ENCODE results near the gene RHBG.

The RHBG gene

DNA sequence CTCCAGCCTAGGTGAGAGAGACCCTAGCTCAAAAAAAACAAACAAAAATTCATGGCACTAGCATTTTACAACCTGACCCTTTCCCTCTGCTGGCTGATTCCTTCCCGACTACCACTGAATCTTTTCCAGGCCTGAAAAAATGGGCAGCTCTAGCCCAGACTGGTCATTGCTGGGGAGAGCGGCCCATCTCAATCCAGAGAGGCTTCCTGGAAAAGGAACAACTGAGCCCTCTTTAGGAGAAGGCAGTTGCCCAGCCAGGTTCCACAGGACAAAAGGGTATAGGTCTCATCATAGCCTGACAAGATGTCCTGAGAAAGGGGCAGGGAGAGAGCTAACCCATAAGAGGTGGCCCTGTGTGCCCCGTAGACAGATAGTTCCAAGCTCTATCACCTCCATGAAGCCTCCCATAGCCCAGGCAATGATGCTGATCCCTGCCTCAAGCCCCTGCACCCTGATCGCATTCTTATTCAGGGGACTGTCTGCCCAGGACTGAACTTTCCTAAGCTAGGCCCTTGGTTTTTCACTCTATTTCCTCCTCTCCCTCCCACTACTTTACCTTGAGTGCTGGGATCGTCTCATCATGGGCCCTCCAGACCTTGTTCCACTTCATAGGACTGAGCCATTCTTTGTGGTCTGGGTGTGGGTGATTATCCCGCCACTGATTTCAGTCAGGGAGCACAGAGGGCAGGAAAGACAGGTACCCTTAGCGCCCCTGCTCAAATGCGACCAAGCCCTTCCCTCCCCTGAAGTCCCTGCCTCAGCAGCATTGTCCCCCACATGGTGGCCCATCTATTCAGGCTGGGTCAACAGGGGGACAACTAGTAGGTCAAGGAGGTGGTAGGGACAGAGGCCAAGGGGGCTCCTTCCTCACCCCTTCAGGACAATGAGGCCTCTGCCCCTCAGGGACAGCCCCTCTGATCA, 18.2 kb downstream of the RHBG start:
- DNase-seq (ENCODE audit: low spot score) = no peak

DNA sequence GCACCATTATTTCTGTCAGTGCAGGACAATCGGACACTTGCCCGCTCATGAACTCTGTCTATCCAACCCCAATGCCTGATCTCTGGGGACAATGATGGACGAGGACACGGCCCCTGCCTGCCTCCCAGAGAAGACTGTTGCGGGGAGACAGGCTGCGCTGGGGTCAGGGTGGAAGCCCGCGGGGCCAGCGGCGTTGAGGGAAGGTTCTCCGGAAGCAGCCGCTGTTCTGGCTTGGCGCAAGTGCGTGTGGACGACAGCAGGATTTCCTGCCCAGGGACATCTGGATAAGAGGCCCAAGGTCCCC, 18.8 kb downstream of the RHBG start:
- DNase-seq (ENCODE audit: low spot score) = no peak

GRCh38 chr1:156388174-156389137, 19.4 kb downstream of the RHBG start:
- peak; percentile 86 for DNase-seq (ENCODE audit: low spot score)

- DNase-seq (ENCODE audit: low spot score) = no peak
These were observed 20.3 kb downstream of the RHBG start for GRCh38 chr1:156389311-156389710.

DNA sequence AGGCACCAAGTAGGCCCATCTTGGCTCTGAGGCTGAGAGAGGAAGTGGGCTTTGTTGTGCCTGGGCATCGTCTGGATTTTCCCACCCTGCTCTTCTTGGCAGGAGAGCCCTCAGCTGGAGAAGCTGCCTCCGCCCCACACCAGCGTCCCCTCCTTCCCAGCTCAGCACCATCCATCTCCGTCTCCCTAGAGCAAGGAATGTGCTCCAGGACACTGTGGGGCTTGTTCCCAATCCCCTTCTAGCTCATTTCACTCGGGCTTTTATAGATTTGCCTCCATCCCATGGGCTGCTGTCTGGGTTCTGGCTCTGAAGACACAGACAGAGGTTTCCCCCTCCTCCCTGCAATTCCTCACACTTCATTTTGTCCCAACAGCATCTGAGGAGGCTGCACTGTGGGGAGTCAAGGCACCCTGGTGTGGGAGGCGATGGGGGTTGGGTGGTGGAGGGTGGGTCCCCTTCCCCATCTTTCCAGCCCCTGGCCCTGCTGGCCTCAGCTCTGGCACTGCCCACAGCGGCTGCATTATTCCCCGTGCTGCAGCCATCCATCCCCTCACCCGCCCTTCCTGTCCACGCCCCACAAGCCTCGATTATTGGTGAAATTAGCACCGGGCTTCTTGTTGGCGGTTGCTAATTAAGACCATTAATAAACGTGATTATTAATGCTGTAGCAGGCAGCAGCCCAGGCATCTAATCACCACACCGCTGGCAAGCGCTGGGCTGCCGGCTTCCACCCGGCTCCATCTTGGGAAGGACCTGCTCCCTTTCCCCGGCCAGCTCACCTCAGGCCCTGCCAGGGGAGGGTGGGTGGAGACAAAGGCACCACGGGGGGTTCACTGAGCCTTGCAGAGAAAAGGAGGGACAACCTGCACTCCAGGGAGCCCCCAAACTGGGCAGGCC, 21.7 kb downstream of the RHBG start:
- DNase-seq (ENCODE audit: low spot score) = no peak

- DNase-seq (ENCODE audit: low spot score) = no peak
These were observed 22.3 kb downstream of the RHBG start for GRCh38 chr1:156391366-156391677.

GRCh38 chr1:156391701-156392100, 22.7 kb downstream of the RHBG start:
- no peak for DNase-seq (ENCODE audit: low spot score)

GRCh38 chr1:156392452-156392853, 23.4 kb downstream of the RHBG start:
- no peak for DNase-seq (ENCODE audit: low spot score)

DNA sequence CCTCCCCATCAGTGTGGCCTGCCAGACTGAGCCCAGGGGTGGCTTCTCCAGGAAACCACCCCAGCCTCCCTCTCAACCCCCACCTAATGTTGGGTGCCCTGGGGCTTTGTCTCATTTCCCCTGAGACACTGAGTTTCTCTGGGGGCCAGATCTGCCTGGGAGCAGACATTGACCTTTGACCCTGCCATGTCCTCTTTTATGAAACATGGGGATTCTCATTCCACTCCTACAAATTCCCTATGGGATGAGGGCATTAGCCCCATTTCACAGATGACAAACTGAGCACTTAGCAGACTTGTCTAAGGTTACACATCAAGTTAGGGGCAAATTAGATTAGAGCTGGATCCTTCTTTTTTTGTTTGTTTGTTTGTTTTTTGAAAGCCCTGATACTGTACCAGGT, 24.1 kb downstream of the RHBG start:
- no peak for DNase-seq (ENCODE audit: low spot score)

GRCh38 chr1:156394082-156394481, 25.1 kb downstream of the RHBG start:
- no peak for DNase-seq (ENCODE audit: low spot score)

DNA sequence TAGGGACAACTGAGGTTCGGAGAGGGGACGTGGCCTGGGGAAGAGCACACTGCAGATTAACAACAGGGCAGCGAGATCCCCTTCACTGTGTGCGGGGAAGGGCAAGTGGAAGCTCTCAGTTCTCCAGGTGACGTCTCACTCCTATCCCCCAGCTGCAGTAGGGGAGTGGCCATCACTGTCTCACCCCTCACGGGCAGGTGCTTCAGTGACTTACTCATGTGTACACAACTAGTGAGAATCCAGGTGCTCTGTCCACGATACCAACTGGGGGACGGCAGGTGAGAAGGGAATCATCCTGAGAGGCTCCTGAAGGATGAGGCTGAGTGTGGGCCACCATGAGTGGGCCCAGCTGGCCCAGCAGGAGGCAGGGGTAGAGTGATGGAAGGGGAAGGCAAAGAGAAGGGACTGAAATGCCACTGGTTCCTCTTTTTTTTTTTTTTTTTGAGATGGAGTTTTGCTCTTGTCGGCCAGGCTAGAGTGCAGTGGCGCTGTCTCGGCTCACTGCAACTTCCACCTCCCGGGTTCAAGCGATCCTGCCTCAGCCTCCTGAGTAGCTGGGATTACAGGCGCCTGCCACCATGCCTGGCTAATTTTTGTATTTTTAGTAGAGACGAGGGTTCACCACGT, 25.9 kb downstream of the RHBG start:
- no peak for DNase-seq (ENCODE audit: low spot score)

DNA sequence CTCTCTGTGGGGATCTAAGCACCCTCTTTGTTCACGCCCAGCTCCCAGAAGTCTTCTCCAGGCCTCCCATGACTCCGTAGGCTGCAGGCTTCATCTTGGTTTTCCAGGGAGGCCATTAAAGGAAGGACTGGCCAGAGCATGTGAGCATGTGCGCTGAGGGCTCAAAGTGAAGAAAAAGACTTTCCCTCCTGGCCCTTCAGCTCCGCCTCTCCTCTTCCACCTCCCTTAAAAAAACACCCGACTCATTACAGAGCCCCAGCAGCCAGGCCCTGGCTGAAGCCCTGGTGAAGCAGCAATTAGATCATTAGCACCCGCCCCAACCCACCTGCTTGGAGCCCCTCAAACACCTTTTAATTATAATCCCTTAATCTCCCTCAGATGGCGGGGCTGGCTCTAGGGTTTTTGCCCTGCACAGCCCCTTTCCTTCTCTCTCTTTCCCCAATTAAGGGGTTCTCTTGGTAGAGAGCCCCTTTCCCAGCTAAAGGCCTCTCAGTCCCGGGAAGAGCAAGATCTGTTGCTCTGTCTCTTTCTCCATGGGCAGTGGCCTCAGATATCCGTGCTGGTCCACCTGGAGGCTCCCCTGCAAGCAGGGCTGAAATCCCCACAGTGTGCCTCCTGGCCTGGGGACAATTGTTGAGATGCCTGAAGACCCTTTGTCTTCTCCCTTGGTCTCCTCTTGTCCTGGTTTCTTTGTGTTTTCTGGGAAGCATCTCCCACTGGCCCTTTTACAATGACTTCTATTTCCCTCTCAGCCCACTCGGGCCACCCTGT, 30.5 kb downstream of the RHBG start:
- DNase-seq (ENCODE audit: low spot score) = no peak

DNA sequence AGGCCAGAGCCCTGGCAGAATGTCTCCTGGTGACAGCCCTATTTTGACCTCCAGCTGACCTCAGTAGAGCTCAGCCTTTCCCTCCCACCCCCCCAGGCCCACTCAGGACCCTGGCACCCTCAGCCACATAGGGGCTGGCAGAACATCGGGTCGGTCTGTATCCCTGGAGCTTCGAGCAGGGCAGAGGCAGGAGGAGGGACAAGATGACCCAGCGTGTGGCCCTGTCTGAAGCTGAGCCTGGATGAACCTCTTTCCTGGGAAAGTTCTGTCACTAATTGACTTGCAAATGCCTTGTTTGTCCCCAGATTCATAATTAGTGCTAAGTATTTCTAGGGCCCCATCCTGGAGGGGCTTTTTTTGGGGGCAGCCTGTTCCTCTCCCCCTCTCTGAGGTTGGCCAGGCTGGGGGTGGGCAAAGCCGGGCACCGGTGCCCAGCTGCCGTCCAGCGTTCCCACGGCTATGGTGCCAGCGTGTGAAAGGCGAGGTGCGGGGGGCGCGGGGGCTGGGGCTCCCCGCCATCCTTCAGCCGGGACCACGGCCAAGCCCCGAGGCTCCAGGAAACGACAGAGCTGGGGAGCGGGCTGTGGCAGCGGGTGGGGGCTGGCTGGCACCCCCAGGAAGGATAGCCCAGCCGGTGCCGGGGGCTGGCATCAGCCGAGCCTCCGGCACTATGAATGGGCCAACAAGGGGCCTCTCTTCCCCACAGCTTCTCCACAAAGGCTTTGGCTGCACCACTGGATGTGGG, 31.4 kb downstream of the RHBG start:
- no peak for DNase-seq (ENCODE audit: low spot score)

- no peak for DNase-seq (ENCODE audit: low spot score)
These were observed 32.1 kb downstream of the RHBG start for GRCh38 chr1:156401041-156401574.

DNA sequence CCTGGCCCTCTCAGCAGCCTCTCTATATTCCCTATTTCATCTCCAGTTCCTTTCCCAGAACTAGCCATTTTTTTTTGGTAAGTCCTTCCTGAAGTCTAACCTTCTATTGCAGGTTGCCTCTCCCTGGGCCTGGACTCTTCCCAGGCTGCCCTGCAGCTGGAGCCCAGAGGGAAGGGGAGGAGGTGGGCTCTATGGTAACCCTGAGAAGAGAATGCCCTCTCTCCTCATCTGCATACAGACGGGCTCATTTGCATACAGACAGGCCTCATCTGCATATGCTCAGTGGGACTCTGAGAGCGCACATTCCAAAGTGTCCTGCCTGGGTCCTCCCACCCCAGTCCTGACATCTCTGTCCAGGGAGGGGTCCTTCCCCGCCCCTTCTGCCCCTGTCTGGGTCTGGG, 32.7 kb downstream of the RHBG start:
- DNase-seq (ENCODE audit: low spot score) = no peak

DNA sequence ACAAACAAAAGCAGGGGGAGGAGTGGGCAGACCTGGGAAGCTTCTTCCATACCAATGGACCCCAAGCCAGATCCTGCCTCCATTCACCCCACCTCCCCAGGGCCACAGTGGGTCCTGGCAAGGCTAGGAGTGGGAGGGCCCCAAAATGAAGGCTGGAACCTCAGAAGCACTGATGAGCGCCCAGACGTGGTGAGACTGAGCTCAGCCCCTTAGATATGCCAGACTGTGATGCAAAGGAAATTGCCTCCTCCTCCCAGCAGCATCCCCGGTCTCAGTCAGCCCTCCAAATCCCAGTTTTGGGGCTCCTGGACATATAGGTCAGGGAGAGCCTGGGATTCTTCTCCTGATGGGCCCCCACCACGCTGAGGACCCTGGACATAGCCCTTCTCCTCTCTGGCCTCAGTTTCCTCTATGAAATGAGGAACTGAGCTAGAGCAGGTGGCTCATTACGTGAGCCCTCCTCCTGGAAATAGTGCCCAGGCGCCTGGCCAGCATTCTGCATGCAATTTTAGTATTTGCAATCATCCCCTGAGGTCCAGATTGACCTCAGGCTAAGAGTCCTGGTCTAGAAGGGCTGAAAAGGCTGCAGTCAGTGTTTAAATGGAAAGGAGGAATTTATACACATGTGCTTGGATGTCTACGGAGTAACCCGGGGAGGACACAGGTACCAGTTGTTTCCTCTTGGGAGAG, 33.5 kb downstream of the RHBG start:
- no peak for DNase-seq (ENCODE audit: low spot score)

DNA sequence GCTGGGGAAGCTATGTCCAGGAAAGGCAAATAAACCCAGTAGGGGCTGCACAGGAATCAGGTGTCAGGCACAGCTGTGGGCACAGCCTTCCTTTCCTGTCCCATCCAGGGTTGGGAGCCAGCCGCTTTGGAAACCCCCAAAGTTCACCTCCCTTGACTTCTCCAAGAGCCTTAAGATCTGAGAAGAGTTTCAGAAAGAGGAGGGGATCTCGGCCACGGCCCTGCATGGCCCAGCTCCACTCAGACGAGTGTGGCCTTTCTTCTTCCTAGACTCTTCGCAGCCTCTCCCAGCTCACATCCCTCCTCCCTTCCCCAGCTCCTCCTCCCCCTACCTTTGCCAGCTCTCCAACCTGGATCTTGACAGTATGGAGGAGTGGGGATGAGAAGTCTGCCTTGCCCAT, 36.7 kb downstream of the RHBG start:
- no peak for DNase-seq (ENCODE audit: low spot score)

DNA sequence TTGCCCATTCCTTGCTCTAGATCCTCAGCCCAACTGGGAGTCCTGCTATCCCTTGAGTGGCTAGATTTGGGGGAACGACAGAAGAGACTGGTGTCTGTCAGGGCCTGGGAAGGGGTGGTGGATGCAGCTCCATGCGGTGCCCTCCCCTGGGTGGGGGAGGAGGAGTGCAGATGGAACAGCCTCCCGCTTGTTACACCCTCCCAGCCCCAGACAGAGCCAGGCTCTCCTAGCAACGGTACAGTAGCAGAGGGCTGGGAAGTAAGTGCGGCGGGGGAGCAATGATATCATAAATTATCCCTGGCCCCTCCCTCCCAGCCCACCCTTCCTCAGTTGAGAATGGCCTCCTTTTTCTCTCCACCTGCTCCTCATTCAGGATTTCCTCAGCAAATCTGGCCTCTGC, 37.2 kb downstream of the RHBG start:
- no peak for DNase-seq (ENCODE audit: low spot score)

GRCh38 chr1:156407344-156407743, 38.3 kb downstream of the RHBG start:
- no peak for DNase-seq (ENCODE audit: low spot score)

All from ecto neural progenitor cell (in vitro differentiated cells).